Adrenal gland (tissue), 5 donors: Measurements from ENCODE around the gene SLC48A1.

Experiments
- POLR2A ChIP-seq, 2 donors: fragments of 450-650 bp; IDR thresholded peaks; one replicate each; pipeline ENCODE4 v1.6.1; 2017; ENCODE audit warnings: antibody characterized with exemption in 2 of 2, mild to moderate bottlenecking in 2 of 2, moderate library complexity in 1 of 2
- TF ChIP-seq, protein P1 (sequence below), 6 experiments: fragments of 450-650 bp in 4 of 6; fragments of 200-600 bp in 2 of 6; sonication (generic) in 1 of 6; IDR thresholded peaks; 1 replicate in 5 of 6; 2 replicates in 1 of 6; pipeline versions ENCODE4 v1.5.1 to v1.8.0; 2016 to 2021; ENCODE audit warnings: antibody characterized with exemption in 6 of 6, mild to moderate bottlenecking in 2 of 6, moderate library complexity in 1 of 6
- donor health status: DM: no; HTN: no; CAD: no.

DNA sequence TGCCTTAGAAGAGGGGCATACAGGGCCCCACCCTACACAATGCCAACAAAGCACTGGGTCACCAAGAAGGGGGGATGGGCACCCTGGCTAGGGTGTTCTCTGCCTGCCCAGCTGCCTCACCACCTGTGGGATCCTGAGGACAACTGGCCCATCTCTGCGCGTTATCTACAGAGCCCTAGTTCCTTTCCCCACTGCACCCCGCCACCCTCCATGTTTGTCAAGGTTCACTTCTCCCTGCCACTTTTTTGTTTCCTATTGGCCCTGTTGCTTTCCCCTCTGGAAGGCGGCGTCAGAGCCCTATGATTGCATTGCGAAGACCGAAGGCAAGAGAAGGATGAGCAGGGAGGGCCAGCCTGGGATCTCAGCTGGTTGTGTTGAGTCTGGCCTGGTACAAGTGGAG, 1.6 kb downstream of the SLC48A1 start:
- TF ChIP-seq, protein P1, sequence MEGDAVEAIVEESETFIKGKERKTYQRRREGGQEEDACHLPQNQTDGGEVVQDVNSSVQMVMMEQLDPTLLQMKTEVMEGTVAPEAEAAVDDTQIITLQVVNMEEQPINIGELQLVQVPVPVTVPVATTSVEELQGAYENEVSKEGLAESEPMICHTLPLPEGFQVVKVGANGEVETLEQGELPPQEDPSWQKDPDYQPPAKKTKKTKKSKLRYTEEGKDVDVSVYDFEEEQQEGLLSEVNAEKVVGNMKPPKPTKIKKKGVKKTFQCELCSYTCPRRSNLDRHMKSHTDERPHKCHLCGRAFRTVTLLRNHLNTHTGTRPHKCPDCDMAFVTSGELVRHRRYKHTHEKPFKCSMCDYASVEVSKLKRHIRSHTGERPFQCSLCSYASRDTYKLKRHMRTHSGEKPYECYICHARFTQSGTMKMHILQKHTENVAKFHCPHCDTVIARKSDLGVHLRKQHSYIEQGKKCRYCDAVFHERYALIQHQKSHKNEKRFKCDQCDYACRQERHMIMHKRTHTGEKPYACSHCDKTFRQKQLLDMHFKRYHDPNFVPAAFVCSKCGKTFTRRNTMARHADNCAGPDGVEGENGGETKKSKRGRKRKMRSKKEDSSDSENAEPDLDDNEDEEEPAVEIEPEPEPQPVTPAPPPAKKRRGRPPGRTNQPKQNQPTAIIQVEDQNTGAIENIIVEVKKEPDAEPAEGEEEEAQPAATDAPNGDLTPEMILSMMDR (IDR thresholded peaks at IDR 0.05) = no peak
- TF ChIP-seq POLR2A (IDR thresholded peaks at IDR 0.05) = no peak
